A549 (cell line): Measurements from ENCODE around the gene ATG13. TPM values are rescaled to one million over a fixed set of nuclear protein-coding genes. Genes with fewer than 3 reads are reported as not detected.

Experiments used
- BHLHE40 ChIP-seq: IDR thresholded peaks from 2 replicates; pipeline ENCODE4 v1.6.1; 2012; ENCODE audit warnings: low read depth, low read length, inconsistent platforms
- CBX8 ChIP-seq: fragments of 200-600 bp; sonication (generic); IDR thresholded peaks from 2 replicates; pipeline ENCODE4 v1.6.1; 2016
- CEBPB ChIP-seq, 2 experiments: fragments of >200 bp in 1 of 2; sonication (Bioruptor Twin) in 1 of 2; formaldehyde crosslinking in 1 of 2; IDR thresholded peaks; 2 replicates each; pipeline ENCODE4 v1.6.1; 2012 to 2016
- CHD4 ChIP-seq: fragments of 200-600 bp; sonication (generic); IDR thresholded peaks from 2 replicates; pipeline ENCODE4 v1.6.1; 2016; ENCODE audit warnings: antibody characterized with exemption, mild to moderate bottlenecking, borderline replicate concordance
- EHF ChIP-seq: fragments of 250-450 bp; sonication (Bioruptor Pico); IDR thresholded peaks from 2 replicates; pipeline ENCODE4 v1.5.0; 2020; ENCODE audit warnings: mild to moderate bottlenecking
- EHMT2 ChIP-seq: fragments of 200-600 bp; sonication (generic); IDR thresholded peaks from 2 replicates; pipeline ENCODE4 v1.6.1; 2016; ENCODE audit warnings: antibody characterized with exemption, low read depth, mild to moderate bottlenecking, moderate library complexity
- EP300 ChIP-seq, 2 experiments: fragments of >200 bp; sonication (Bioruptor Twin); formaldehyde crosslinking; IDR thresholded peaks; 2 replicates in 1 of 2; 3 replicates in 1 of 2; pipeline ENCODE4 v1.6.1; 2016 to 2017
- FOSB ChIP-seq: fragments of 250-450 bp; sonication (Bioruptor Pico); IDR thresholded peaks from 2 replicates; pipeline ENCODE4 v1.5.0; 2020; ENCODE audit warnings: mild to moderate bottlenecking, moderate library complexity
- FOSL2 ChIP-seq, 2 experiments: fragments of 450-650 bp in 1 of 2; fragments of >200 bp in 1 of 2; sonication (Bioruptor Twin) in 1 of 2; formaldehyde crosslinking; IDR thresholded peaks; 2 replicates each; pipeline versions ENCODE4 v1.5.0 to v1.6.1; 2016 to 2020; ENCODE audit warnings: mild to moderate bottlenecking in 1 of 2, moderate library complexity in 1 of 2
- FOXS1 ChIP-seq: fragments of 250-450 bp; sonication (Bioruptor Pico); IDR thresholded peaks from 2 replicates; pipeline ENCODE4 v1.5.0; 2020; ENCODE audit warnings: mild to moderate bottlenecking, moderate library complexity
- HEYL ChIP-seq: fragments of 250-450 bp; sonication (Bioruptor Pico); IDR thresholded peaks from 2 replicates; pipeline ENCODE4 v1.8.0; 2021; ENCODE audit warnings: mild to moderate bottlenecking, moderate library complexity
- JUNB ChIP-seq: fragments of >200 bp; sonication (Bioruptor Twin); formaldehyde crosslinking; IDR thresholded peaks from 2 replicates; pipeline ENCODE4 v1.6.1; 2016
- KDM1A ChIP-seq: fragments of 200-600 bp; sonication (generic); IDR thresholded peaks from 2 replicates; pipeline ENCODE4 v1.6.1; 2016; ENCODE audit warnings: low read depth, mild to moderate bottlenecking
- KDM5A ChIP-seq: fragments of 200-600 bp; sonication (generic); IDR thresholded peaks from 2 replicates; pipeline ENCODE4 v1.6.1; 2016; ENCODE audit warnings: antibody characterized with exemption, mild to moderate bottlenecking
- MYC ChIP-seq: IDR thresholded peaks from 2 replicates; pipeline ENCODE4 v1.6.1; 2012; ENCODE audit warnings: mild to moderate bottlenecking, inconsistent platforms, low read length, improper control_type of control experiment, borderline replicate concordance
- NFE2L2 ChIP-seq: fragments of 150-350 bp; conservative IDR thresholded peaks from 2 replicates; pipeline ENCODE4 v1.6.1; 2014; ENCODE audit warnings: low read length
- NPAS2 ChIP-seq: fragments of 250-450 bp; sonication (Bioruptor Pico); IDR thresholded peaks from 2 replicates; pipeline ENCODE4 v1.8.0; 2022; ENCODE audit warnings: mild to moderate bottlenecking, moderate library complexity, borderline replicate concordance
- NR3C1 ChIP-seq: fragments of >200 bp; sonication (Bioruptor Twin); formaldehyde crosslinking; IDR thresholded peaks from 3 replicates; pipeline ENCODE4 v1.6.1; 2017
- POLR2AphosphoS2 ChIP-seq: conservative IDR thresholded peaks from 2 replicates; pipeline ENCODE4 v1.6.1; 2012; ENCODE audit warnings: low read length, improper control_type of control experiment, inconsistent platforms
- RNF2 ChIP-seq: fragments of 200-600 bp; sonication (generic); IDR thresholded peaks from 2 replicates; pipeline ENCODE4 v1.6.1; 2016; ENCODE audit warnings: low read depth, mild to moderate bottlenecking, antibody characterized with exemption, moderate library complexity, borderline replicate concordance
- SMC3 ChIP-seq: fragments of >200 bp; sonication (Bioruptor Twin); formaldehyde crosslinking; IDR thresholded peaks from 3 replicates; pipeline ENCODE4 v1.6.1; 2018; ENCODE audit warnings: inconsistent platforms
- polyA plus RNA-seq, 4 experiments: library from polyadenylated mRNA; depleted of rRNA in 3 of 4; stranded (reverse); fragments of >200 nt; fragmentation: RNase III in 1 of 4; extraction: RNeasy Plus Mini Kit Qiagen cat#74134 plus additional on column Dnase treatment in 1 of 4; gene quantifications; 2 replicates in 3 of 4; 3 replicates in 1 of 4; pipeline ENCODE4 v1.2.3, GENCODE V29; 2011 to 2017
- TF ChIP-seq, protein P1 (sequence below): fragments of 450-650 bp; IDR thresholded peaks from 2 replicates; pipeline ENCODE4 v1.6.1; 2014; ENCODE audit warnings: antibody characterized with exemption
- TF ChIP-seq, protein P2 (sequence below): fragments of 200-600 bp; sonication (generic); IDR thresholded peaks from 2 replicates; pipeline ENCODE4 v1.6.1; 2016; ENCODE audit warnings: antibody characterized with exemption, mild to moderate bottlenecking, moderate library complexity
- TF ChIP-seq, protein P3 (sequence below): fragments of >200 bp; sonication (Bioruptor Twin); formaldehyde crosslinking; IDR thresholded peaks from 3 replicates; pipeline ENCODE4 v1.6.1; 2016

ATG13 gene
- polyA plus RNA-seq, 2 of the 4 experiments (the other 2 are of a cell fraction) = 39.5 to 58.6 TPM

DNA sequence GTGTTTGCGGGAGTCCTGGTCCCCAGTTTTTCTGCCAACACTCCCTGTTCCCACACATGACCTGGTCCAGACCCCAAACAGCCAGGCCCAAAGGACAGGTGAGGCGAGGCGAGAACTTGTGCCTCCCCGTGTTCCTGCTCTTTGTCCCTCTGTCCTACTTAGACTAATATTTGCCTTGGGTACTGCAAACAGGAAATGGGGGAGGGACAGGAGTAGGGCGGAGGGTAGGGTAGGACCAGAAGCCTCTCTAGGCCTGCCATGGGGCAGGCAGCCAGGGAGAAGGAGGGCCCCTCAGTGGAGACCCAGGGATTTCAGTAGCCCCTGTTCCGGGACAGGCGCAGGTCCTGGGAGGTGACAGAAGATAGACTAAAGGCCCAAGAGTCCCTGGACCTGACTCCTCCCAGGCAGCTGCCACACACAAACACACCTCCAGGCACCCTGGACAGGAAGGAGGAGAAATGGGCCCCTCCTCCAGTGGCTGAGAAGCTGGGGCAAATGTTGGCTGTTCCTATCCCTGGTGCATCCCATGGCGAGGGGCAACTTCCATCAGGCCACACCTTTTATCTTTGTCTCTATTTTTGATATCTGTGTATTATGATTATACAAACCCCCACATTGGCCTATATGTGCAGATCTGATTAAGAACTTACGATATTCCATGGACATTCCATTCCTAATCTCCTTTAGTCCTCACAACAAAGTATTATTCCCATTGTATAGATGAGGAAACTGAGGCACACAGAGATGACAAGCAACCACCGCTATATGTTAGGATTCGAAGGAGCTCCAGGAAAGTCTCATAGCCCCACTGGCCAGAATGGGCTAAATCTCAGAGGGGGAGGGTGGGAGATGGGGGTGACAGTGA lies 101.0 kb downstream of the ATG13 start (continued):
- TF ChIP-seq KDM1A (peak; percentile 84), HEYL (0 out of 2 replicates have a peak, but pooled peaks have one; percentile 51), EHMT2 (no peak), EP300 (IDR thresholded peaks at IDR 0.05) (no peak), FOXS1 (CRISPR knock-in tag) (no peak), POLR2AphosphoS2 (no peak), SMC3 (no peak), CBX8 (no peak), JUNB (no peak), NFE2L2 (no peak), BHLHE40 (no peak), NR3C1 (no peak), NPAS2 (CRISPR knock-in tag) (no peak), CEBPB (IDR thresholded peaks at IDR 0.05) (no peak), EHF (CRISPR knock-in tag) (no peak; the same call in 1 of the 2 replicates), MYC (no peak), CHD4 (peak; percentile 28; the same call in 1 of the 2 replicates), FOSL2 (IDR thresholded peaks at IDR 0.05) (no peak), FOSL2 (CRISPR knock-in tag; IDR thresholded peaks at IDR 0.05) (no peak), KDM5A (no peak), FOSB (CRISPR knock-in tag) (no peak), RNF2 (no peak)
- TF ChIP-seq, protein P1, sequence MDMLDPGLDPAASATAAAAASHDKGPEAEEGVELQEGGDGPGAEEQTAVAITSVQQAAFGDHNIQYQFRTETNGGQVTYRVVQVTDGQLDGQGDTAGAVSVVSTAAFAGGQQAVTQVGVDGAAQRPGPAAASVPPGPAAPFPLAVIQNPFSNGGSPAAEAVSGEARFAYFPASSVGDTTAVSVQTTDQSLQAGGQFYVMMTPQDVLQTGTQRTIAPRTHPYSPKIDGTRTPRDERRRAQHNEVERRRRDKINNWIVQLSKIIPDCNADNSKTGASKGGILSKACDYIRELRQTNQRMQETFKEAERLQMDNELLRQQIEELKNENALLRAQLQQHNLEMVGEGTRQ = no peak
- TF ChIP-seq, protein P2, sequence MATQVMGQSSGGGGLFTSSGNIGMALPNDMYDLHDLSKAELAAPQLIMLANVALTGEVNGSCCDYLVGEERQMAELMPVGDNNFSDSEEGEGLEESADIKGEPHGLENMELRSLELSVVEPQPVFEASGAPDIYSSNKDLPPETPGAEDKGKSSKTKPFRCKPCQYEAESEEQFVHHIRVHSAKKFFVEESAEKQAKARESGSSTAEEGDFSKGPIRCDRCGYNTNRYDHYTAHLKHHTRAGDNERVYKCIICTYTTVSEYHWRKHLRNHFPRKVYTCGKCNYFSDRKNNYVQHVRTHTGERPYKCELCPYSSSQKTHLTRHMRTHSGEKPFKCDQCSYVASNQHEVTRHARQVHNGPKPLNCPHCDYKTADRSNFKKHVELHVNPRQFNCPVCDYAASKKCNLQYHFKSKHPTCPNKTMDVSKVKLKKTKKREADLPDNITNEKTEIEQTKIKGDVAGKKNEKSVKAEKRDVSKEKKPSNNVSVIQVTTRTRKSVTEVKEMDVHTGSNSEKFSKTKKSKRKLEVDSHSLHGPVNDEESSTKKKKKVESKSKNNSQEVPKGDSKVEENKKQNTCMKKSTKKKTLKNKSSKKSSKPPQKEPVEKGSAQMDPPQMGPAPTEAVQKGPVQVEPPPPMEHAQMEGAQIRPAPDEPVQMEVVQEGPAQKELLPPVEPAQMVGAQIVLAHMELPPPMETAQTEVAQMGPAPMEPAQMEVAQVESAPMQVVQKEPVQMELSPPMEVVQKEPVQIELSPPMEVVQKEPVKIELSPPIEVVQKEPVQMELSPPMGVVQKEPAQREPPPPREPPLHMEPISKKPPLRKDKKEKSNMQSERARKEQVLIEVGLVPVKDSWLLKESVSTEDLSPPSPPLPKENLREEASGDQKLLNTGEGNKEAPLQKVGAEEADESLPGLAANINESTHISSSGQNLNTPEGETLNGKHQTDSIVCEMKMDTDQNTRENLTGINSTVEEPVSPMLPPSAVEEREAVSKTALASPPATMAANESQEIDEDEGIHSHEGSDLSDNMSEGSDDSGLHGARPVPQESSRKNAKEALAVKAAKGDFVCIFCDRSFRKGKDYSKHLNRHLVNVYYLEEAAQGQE = no peak
- TF ChIP-seq, protein P3, sequence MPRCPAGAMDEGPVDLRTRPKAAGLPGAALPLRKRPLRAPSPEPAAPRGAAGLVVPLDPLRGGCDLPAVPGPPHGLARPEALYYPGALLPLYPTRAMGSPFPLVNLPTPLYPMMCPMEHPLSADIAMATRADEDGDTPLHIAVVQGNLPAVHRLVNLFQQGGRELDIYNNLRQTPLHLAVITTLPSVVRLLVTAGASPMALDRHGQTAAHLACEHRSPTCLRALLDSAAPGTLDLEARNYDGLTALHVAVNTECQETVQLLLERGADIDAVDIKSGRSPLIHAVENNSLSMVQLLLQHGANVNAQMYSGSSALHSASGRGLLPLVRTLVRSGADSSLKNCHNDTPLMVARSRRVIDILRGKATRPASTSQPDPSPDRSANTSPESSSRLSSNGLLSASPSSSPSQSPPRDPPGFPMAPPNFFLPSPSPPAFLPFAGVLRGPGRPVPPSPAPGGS = no peak
